ENCODE measurements around the gene RUNX1.
A peak's percentile ranks its signal among the peaks of the same experiment; 100 is the strongest.

RUNX1 gene

GRCh38 chr21:34748862-34749261 is 300.2 kb downstream of the RUNX1 start:
- H3K4me1 ChIP-seq (ENCODE audit: insufficient read depth, poor library complexity, severe bottlenecking) = peaks cover 15% of the 10 kb centered on the region
- DNase-seq (ENCODE audit: low spot score) = no peak
- ATAC-seq (ENCODE audit: low read depth) = no peak
- no peaks in the 10 kb centered on the region for H3K27me3 ChIP-seq (ENCODE audit: insufficient read depth, poor library complexity, severe bottlenecking)
- no peak overlapping the region for H3K4me3 ChIP-seq (ENCODE audit: severe bottlenecking)
- H3K9me3 ChIP-seq (ENCODE audit: severe bottlenecking) = no peaks in the 10 kb centered on the region
- TF ChIP-seq CTCF (IDR thresholded peaks at IDR 0.05; ENCODE audit: poor library complexity, severe bottlenecking) = no peak
- H3K27ac ChIP-seq (ENCODE audit: poor library complexity, severe bottlenecking) = no peak overlapping the region
- no peaks in the 10 kb centered on the region for H3K36me3 ChIP-seq (ENCODE audit: low read depth)

GRCh38 chr21:34745557-34746255 is 303.4 kb downstream of the RUNX1 start:
- Histone ChIP-seq H3K4me1 (ENCODE audit: insufficient read depth, poor library complexity, severe bottlenecking) (peaks cover 22% of the 10 kb centered on the region), H3K9me3 (ENCODE audit: severe bottlenecking) (no peaks in the 10 kb centered on the region), H3K36me3 (ENCODE audit: low read depth) (no peaks in the 10 kb centered on the region), H3K27me3 (ENCODE audit: insufficient read depth, poor library complexity, severe bottlenecking) (no peaks in the 10 kb centered on the region), H3K27ac (ENCODE audit: poor library complexity, severe bottlenecking) (peak overlapping the region; percentile 59), H3K4me3 (ENCODE audit: severe bottlenecking) (no peak overlapping the region)
- DNase-seq (ENCODE audit: low spot score) (no peak), ATAC-seq (ENCODE audit: low read depth) (peak; percentile 79)
- peak; percentile 96 for TF ChIP-seq CTCF (IDR thresholded peaks at IDR 0.05; ENCODE audit: poor library complexity, severe bottlenecking)

- TF ChIP-seq CTCF (IDR thresholded peaks at IDR 0.05; ENCODE audit: poor library complexity, severe bottlenecking) = no peak
- peak overlapping the region; percentile 59 for H3K27ac ChIP-seq (ENCODE audit: poor library complexity, severe bottlenecking)
Observed at GRCh38 chr21:34744801-34745200, 304.3 kb downstream of the RUNX1 start.

GRCh38 chr21:34743831-34744230 is 305.3 kb downstream of the RUNX1 start:
- TF ChIP-seq CTCF (IDR thresholded peaks at IDR 0.05; ENCODE audit: poor library complexity, severe bottlenecking) = no peak
- Histone ChIP-seq H3K9me3 (ENCODE audit: severe bottlenecking) (no peaks in the 10 kb centered on the region), H3K36me3 (ENCODE audit: low read depth) (no peaks in the 10 kb centered on the region), H3K27me3 (ENCODE audit: insufficient read depth, poor library complexity, severe bottlenecking) (no peaks in the 10 kb centered on the region), H3K4me1 (ENCODE audit: insufficient read depth, poor library complexity, severe bottlenecking) (peaks cover 22% of the 10 kb centered on the region), H3K27ac (ENCODE audit: poor library complexity, severe bottlenecking) (peak overlapping the region; percentile 59), H3K4me3 (ENCODE audit: severe bottlenecking) (no peak overlapping the region)
- DNase-seq (ENCODE audit: low spot score) (peak; percentile 78), ATAC-seq (ENCODE audit: low read depth) (peak; percentile 81)

More at GRCh38 chr21:34744801-34745200, 304.3 kb downstream of the RUNX1 start:
- Histone ChIP-seq H3K36me3 (ENCODE audit: low read depth) (no peaks in the 10 kb centered on the region), H3K4me1 (ENCODE audit: insufficient read depth, poor library complexity, severe bottlenecking) (peaks cover 22% of the 10 kb centered on the region), H3K27me3 (ENCODE audit: insufficient read depth, poor library complexity, severe bottlenecking) (no peaks in the 10 kb centered on the region), H3K9me3 (ENCODE audit: severe bottlenecking) (no peaks in the 10 kb centered on the region), H3K4me3 (ENCODE audit: severe bottlenecking) (no peak overlapping the region)
- DNase-seq (ENCODE audit: low spot score) = no peak
- ATAC-seq (ENCODE audit: low read depth) = no peak

- no peaks in the 10 kb centered on the region for H3K27me3 ChIP-seq (ENCODE audit: insufficient read depth, poor library complexity, severe bottlenecking)
- ATAC-seq (ENCODE audit: low read depth) = no peak
- peak overlapping the region; percentile 59 for H3K27ac ChIP-seq (ENCODE audit: poor library complexity, severe bottlenecking)
- no peak for TF ChIP-seq CTCF (IDR thresholded peaks at IDR 0.05; ENCODE audit: poor library complexity, severe bottlenecking)
- H3K4me1 ChIP-seq (ENCODE audit: insufficient read depth, poor library complexity, severe bottlenecking) = peaks cover 22% of the 10 kb centered on the region
- no peak for DNase-seq (ENCODE audit: low spot score)
- H3K36me3 ChIP-seq (ENCODE audit: low read depth) = no peaks in the 10 kb centered on the region
- H3K4me3 ChIP-seq (ENCODE audit: severe bottlenecking) = no peak overlapping the region
- H3K9me3 ChIP-seq (ENCODE audit: severe bottlenecking) = no peaks in the 10 kb centered on the region
Observed at GRCh38 chr21:34743285-34743684, 305.8 kb downstream of the RUNX1 start.

All from RWPE2 (cell line).